Activated CD8-positive, alpha-beta memory T cell treated with anti-CD3 and anti-CD28 coated beads for 4 hours (primary cell): ENCODE measurements around the gene PAEP.
"Not testable (repeated sequence)": the region's sequence is repeated elsewhere in the genome, so short reads cannot be mapped to it uniquely, and the experiment has no call there.

Experiments
- DNase-seq, 2 donors: peaks; one replicate each; pipeline ENCODE4 v3.0.0-alpha.2; 2020; ENCODE audit warnings: low read depth in 2 of 2

Gene PAEP

GRCh38 chr9:135561391-135562234 lies at the start of gene PAEP:
PAEP (plus strand) TSS chr9:135561756.
- DNase-seq = no peak

- no peak for DNase-seq
Observed at GRCh38 chr9:135512241-135512603, 49.3 kb upstream of the PAEP start.

- no peak for DNase-seq
Observed at GRCh38 chr9:135512904-135513303, 48.7 kb upstream of the PAEP start.

- DNase-seq = no peak
Observed at GRCh38 chr9:135513351-135513846, 48.2 kb upstream of the PAEP start.

GRCh38 chr9:135513906-135514305 lies 47.6 kb upstream of the PAEP start:
- DNase-seq = not testable (repeated sequence)

GRCh38 chr9:135514342-135515082 lies 47.0 kb upstream of the PAEP start:
- no peak for DNase-seq

GRCh38 chr9:135515083-135515951 lies 46.2 kb upstream of the PAEP start:
- no peak for DNase-seq

- DNase-seq = no peak
Observed at GRCh38 chr9:135516132-135516860, 45.3 kb upstream of the PAEP start.

GRCh38 chr9:135517407-135517822 lies 44.1 kb upstream of the PAEP start:
- DNase-seq = no peak

GRCh38 chr9:135519179-135519971 lies 42.2 kb upstream of the PAEP start:
- DNase-seq = no peak

- no peak for DNase-seq
Observed at GRCh38 chr9:135520916-135521607, 40.5 kb upstream of the PAEP start, which contains the start of gene LCN1. LCN1 (plus strand) TSS chr9:135521440; CDS start chr9:135521498, 58 bp downstream.

GRCh38 chr9:135521608-135522095 lies 39.9 kb upstream of the PAEP start:
- no peak for DNase-seq

GRCh38 chr9:135522137-135522877 lies 39.2 kb upstream of the PAEP start:
- DNase-seq = no peak

GRCh38 chr9:135522931-135523330 lies 38.6 kb upstream of the PAEP start:
- DNase-seq = no peak

- no peak for DNase-seq
Observed at GRCh38 chr9:135523521-135524129, 37.9 kb upstream of the PAEP start.

GRCh38 chr9:135524130-135524861 lies 37.3 kb upstream of the PAEP start:
- DNase-seq = no peak

GRCh38 chr9:135525241-135526088 lies 36.1 kb upstream of the PAEP start:
- no peak for DNase-seq
